Type B pancreatic cell (in vitro differentiated cells): ENCODE results near the gene MTG1. TPM values are rescaled to one million over a fixed set of nuclear protein-coding genes. Genes with fewer than 3 reads are reported as not detected.
A peak's percentile ranks its signal among the peaks of the same experiment; 100 is the strongest.

Experiments used
- DNase-seq: peaks from one replicate; pipeline ENCODE4 v3.0.0; 2021; ENCODE audit warnings: mixed read lengths; ENCODE audit not compliant: unreplicated experiment; ENCODE audit errors: extremely low spot score
- H3K27ac Mint-ChIP-seq: 2 replicates; pipeline ENCODE4 v1.8.0; 2021; ENCODE audit warnings: mild to moderate bottlenecking, mixed read lengths
- H3K27me3 Mint-ChIP-seq: 2 replicates; pipeline ENCODE4 v1.8.0; 2021; ENCODE audit warnings: mixed read lengths
- H3K36me3 Mint-ChIP-seq: 2 replicates; pipeline ENCODE4 v1.8.0; 2021; ENCODE audit warnings: mixed read lengths
- H3K4me1 Mint-ChIP-seq: one replicate; pipeline ENCODE4 v1.8.0; 2021; ENCODE audit warnings: mixed read lengths; ENCODE audit not compliant: unreplicated experiment
- H3K4me3 Mint-ChIP-seq: 2 replicates; pipeline ENCODE4 v1.8.0; 2021; ENCODE audit warnings: mild to moderate bottlenecking, mixed read lengths
- H3K9me3 Mint-ChIP-seq: 2 replicates; pipeline ENCODE4 v1.8.0; 2021; ENCODE audit warnings: mixed read lengths
- CTCF ChIP-seq: fragments of 200-600 bp; sonication (generic); conservative IDR thresholded peaks from 2 replicates; pipeline ENCODE4 v1.5.0; 2021; ENCODE audit warnings: antibody characterized with exemption, mild to moderate bottlenecking
- total RNA-seq: library from RNA; stranded (reverse); gene quantifications from 2 replicates; pipeline ENCODE4 v1.2.1, GENCODE V29; 2021; ENCODE audit warnings: low replicate concordance

The MTG1 gene
- total RNA-seq, 1 donor from 2014 or later = 89.6 TPM

GRCh38 chr10:133403359-133403758, 9.4 kb downstream of the MTG1 start:
- Mint-ChIP-seq H3K27ac (no peak overlapping the region), H3K4me1 (peaks cover 5% of the 10 kb centered on the region), H3K4me3 (no peak overlapping the region), H3K27me3 (no peaks in the 10 kb centered on the region), H3K9me3 (no peaks in the 10 kb centered on the region), H3K36me3 (peaks cover 49% of the 10 kb centered on the region)
- DNase-seq = peak; percentile 39
- no peak for TF ChIP-seq CTCF

GRCh38 chr10:133403784-133404183, 9.8 kb downstream of the MTG1 start:
- no peak overlapping the region for H3K27ac Mint-ChIP-seq
- H3K4me3 Mint-ChIP-seq = no peak overlapping the region
- no peaks in the 10 kb centered on the region for H3K27me3 Mint-ChIP-seq
- DNase-seq = no peak
- peaks cover 54% of the 10 kb centered on the region for H3K36me3 Mint-ChIP-seq
- peaks cover 5% of the 10 kb centered on the region for H3K4me1 Mint-ChIP-seq
- no peaks in the 10 kb centered on the region for H3K9me3 Mint-ChIP-seq
- TF ChIP-seq CTCF = no peak

- TF ChIP-seq CTCF = no peak
- Mint-ChIP-seq H3K36me3 (peaks cover 67% of the 10 kb centered on the region), H3K4me1 (peaks cover 5% of the 10 kb centered on the region), H3K27ac (no peak overlapping the region), H3K27me3 (no peaks in the 10 kb centered on the region), H3K4me3 (no peak overlapping the region), H3K9me3 (no peaks in the 10 kb centered on the region)
- no peak for DNase-seq
These were observed 11.3 kb downstream of the MTG1 start for GRCh38 chr10:133405272-133405671.

GRCh38 chr10:133405844-133406527, 12.0 kb downstream of the MTG1 start:
- Mint-ChIP-seq H3K4me3 (no peak overlapping the region), H3K36me3 (peaks cover 74% of the 10 kb centered on the region), H3K27me3 (no peaks in the 10 kb centered on the region), H3K9me3 (no peaks in the 10 kb centered on the region), H3K27ac (no peak overlapping the region), H3K4me1 (peaks cover 5% of the 10 kb centered on the region)
- no peak for TF ChIP-seq CTCF
- DNase-seq = no peak

GRCh38 chr10:133411523-133412380, 17.8 kb downstream of the MTG1 start:
- Mint-ChIP-seq H3K36me3 (peaks cover 79% of the 10 kb centered on the region), H3K27ac (no peak overlapping the region), H3K4me3 (no peak overlapping the region), H3K9me3 (peaks cover 22% of the 10 kb centered on the region), H3K27me3 (no peaks in the 10 kb centered on the region), H3K4me1 (no peaks in the 10 kb centered on the region)
- DNase-seq = no peak
- TF ChIP-seq CTCF = no peak
